GM18858 (cell line): Measurements from ENCODE around the gene ODR4.
A peak's percentile ranks its signal among the peaks of the same experiment; 100 is the strongest.
"Not testable (repeated sequence)": the region's sequence is repeated elsewhere in the genome, so short reads cannot be mapped to it uniquely, and the experiment has no call there.

Experiments
- ATAC-seq: cut with Tn5 transposase; IDR thresholded peaks from one replicate; pipeline ENCODE4 v1.9.1; 2021; ENCODE audit not compliant: unreplicated experiment

Gene ODR4

DNA sequence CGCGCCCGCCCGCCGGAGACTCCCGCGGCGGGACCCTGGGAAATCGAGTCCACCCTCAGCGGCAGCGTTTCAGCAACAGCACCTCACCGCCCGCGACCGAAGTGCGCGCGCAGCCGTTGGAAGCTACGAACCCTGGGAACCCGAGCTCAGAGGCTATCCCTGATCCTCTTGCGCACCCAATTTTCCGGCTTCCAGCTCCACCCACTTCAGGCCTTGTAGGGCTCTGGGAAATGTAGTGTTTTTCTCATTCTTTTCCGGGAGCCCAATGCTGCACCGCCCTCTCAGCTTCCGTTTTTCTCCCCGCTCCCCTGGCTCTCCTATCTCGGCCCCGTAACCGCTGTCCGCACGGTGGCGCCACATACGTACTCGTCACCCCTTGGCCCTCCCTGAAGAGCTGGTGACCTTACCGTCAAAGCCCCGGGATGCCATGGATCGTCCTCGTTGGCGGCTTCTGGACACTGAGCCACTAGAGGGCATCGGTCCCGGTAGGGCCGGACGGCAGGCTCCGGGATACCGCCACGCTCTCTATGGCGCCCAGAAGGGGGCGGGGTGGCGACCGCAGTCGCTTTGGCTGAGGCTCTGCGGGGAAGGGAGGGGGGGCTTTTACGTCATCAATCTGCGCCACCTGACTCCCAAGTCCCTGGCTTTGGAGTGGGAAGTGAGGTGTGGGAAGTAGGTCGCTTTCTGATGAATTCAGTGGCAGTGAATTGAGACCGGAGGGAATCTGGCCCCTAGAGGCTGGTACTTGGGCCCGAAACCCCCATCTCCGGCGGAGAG is at the start of gene ODR4, which contains the start of gene TPR:
Gene ODR4 (plus strand): TSS at position 687 of the 777 bp plus-strand sequence. CDS start 3,948 bp downstream, outside the sequence.
Gene TPR (minus strand): TSS at position 102 of the 777 bp plus-strand sequence. CDS start 225 bp downstream, outside the sequence.
- ATAC-seq, result peak; percentile 81

DNA sequence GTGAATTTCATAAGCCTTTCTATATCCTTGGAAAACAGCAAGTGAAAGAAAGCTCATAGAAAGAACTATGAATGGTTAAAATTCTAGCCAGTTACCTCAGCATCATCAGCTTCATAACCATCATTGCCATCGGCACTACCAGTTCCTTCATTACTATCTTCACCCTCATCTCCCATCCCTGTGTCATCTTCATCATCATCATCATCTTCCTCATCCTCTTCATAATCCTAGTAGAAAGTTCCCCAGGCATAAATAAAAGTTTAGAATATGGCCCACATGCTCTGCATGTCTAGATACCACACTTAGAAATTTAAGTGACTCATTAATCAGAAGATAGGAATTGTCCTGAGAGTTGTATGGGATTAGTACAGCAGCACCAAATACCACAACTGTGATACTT is 49.6 kb upstream of the ODR4 start:
- no peak for ATAC-seq

DNA sequence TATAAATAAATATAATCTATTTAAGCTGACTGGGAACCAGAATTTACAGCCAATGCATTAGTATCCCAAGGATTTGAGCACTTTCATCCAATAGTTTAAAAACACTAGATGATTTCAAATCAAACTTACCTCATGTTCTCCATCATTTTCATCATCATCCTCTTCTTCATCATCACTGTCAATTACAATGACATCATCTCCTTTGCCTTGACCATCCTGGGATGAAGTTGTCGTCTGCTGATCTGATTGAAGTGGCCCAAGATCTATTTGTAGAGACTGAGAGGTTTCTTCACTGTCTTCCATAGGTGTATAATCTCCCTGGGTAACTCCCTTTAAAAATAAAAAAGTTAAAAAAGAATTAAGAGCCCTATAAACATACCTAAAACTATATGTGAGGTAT is 48.3 kb upstream of the ODR4 start:
- ATAC-seq, result no peak

DNA sequence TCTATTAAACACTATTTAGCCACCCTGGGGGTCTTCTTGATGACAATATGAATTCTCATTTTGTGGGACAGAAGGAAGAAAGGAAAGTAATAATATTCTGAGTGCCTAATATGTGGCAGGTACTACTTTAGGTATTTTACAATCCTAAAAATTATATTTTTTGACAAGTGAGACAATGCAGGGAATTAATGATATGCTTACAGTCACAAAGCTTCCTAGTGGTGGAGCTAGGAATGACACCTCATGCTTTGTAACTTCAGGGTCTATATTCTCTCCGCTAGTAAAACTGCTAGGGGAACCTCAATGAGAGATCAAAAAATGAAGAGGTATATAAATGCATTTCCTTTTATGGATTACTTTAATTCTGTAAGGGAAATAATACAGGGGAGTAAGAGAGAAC is 44.9 kb upstream of the ODR4 start:
- ATAC-seq, result no peak

DNA sequence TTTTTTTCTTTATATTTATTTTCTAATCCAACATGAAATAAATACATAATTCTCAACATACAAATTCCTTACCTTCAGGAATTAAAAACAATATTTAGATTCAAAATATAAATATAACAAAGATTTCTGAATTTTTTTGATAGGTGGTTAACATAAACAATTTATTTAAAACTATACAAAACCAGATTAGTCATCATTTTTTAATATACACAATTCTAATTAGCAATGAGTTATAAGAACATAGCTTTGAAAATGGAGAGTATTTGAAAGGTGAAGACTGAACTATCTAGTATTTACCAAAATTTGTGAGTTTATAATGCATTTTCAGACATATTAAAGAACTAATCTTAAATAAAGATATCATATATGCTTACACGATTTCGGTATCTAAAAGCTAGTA is 38.1 kb upstream of the ODR4 start:
- no peak for ATAC-seq

DNA sequence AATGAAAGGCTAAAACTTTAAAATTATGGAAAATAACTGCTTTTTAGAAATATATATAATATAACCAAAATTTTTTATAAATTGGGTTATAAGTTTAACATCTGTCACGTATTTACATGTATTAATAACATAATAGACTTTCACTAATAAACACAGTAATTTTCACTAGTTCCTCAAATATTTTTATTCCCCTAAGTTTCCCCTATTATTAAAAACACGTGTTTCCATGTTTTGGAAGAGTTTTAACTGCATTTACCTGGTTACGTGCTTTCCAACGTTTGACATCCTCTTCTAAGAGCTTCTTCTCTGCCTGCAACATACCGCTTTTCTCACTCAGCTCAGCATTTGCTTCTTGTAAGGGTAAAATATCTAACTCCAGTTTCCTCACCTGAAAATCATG is 34.9 kb upstream of the ODR4 start:
- no peak for ATAC-seq

DNA sequence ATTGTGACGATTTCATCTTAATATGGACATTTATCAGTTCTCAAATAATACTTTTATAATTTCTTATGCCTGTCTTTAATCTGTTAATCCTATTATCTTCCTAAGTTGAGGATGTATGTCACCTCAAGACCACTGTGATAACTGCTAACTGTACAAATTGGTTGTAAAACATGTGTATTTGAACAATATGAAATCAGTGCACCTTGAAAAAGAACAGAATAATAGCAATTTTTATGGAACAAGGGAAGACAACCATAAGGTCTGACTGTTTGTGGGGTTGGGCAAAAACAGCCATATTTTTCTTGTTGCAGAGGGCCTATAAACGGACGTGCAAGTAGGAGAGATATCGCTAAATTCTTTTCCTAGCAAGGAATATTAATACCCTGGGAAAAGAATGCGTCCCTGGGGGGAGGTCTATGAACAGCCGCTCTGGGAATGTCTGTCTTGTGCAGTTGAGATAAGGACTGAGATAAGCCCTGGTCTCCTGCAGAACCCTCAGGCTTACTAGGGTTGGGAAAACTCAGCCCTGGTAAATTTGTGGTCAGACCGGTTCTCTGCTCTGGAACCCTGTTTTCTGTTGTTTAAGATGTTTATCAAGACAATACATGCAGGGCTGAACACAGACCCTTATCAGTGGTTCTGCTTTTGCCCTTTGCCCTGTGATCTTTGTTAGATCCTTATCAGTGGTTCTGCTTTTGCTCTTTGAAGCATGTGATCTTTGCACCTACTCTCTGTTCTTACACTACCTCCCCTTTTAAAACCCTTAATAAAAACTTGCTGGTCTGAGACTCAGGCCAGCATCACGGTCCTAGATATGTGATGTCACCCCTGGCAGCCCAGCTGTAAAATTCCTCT is 27.6 kb upstream of the ODR4 start:
- ATAC-seq, result not testable (repeated sequence)

DNA sequence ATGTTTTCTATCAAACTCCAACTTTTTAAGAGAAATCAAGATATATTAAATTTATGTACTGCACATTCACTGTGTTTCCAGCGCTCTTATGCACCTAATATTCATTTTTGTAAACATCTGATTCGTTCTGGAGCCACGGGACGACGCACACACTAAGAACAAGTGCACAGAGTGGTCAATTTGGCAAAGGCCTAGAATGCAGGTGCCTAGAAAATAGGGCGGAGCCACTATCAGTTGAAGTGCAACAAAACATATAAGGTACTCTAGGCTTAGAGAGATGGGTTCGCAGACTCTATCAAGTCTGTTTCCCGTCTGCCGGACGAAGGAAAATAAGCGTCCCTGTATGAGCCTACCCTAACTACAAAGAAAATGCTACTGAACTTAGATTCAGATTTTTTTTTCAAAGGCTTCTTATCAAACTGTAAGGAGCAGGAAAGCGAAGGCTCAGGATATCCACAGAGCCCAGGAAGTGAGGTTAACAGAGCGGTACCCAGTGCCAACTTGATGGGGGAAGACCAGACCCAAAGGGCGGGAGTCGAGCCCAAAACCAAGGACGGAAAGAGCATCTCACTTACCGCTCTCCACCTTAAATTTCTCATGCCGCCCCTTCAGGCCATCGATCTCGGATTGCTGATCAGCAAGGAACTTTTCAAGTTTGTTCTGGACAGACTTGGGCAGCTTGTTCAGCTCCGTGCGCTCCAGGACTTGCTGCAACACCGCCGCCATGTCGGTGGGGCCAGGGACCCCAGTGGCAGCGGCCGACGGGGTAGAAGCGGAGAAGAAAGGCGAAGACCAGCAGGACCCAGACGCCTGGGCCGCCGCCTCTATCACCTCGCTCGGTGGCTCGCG is 1.1 kb upstream of the ODR4 start:
- ATAC-seq, result peak; percentile 40

DNA sequence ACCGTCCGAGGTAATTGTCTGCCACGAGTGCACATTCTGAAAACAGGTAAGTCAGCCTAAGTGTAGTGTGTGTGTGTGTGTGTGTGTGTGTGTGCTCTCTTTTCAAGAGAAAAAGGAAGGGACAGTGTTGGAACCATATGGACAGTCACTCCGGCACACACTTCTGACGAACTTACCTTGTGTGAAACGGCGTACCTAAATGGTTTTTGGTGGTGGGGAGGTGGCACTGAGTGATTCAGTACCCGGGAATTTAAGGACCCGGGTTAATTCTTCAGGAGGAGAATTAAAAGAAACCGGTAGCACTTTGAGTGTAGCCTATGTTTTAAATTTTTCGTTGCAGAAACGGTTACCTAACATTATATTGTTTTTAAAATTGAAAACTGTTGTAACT is 286 bp downstream of the ODR4 start:
- no peak for ATAC-seq

DNA sequence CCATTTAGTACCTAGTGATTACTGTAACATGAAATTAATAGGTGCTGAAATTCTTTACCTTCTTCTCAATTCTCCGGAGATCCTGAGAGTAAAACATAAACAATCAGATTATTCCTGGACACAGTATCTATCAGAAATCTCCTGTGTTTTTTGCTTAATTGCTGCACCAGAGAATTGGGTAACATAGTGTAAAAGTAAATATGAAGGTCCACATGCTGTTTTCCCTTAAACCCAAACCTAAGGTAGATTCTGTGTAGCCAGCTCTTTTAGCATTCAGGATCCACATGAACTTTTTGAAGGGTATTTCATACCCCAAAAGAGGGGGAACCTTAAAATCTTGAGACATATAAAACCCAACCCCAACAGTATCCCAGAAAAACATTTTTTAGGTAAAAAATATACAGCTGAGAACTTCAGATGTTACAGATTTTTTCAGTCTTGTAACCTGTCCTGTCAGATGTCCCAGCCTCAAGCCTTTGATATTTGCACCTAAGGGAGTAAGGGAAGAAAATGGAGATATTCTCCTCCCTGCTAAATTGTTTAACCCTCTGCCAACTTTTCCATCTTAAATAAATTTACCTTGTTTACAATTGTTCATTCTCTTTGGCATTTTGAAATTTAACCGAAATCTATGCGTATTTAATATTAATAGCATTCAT is 11.2 kb downstream of the ODR4 start:
- no peak for ATAC-seq

DNA sequence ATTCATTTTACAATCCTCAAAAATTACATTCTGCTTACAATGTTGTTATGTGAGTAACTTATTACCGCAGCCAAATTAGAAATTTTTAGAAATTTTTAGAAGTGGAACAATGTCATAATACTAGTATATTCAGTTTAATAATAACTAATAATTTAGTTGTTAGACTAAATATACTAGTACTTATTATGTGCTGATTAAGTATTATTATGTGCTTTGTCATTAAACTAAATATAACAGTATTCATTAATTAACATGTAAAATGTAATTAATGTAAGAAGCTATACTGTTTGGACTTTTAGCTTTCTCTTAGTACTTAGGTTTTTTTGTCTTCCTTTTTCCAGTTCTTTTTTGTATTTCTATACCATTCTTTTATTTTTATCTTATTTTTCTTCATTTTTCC is 15.3 kb downstream of the ODR4 start:
- no peak for ATAC-seq

DNA sequence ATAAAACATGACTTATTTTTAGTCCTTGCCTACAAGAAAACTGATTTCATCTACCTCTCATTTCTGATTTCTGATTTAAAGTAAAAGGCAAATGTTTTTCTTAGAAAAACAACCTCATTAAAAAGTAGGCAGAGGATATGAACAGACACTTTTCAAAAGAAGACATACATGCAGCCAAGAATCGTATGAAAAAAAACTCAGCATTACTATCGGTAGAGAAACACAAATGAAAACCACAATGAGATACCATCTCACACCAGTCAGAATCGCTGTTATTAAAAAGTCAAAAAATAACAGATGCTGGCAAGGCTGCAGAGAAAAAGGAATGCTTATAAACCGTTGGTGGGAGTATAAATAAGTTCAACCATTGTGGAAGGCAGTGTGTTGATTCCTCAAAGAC is 16.2 kb downstream of the ODR4 start:
- no peak for ATAC-seq

DNA sequence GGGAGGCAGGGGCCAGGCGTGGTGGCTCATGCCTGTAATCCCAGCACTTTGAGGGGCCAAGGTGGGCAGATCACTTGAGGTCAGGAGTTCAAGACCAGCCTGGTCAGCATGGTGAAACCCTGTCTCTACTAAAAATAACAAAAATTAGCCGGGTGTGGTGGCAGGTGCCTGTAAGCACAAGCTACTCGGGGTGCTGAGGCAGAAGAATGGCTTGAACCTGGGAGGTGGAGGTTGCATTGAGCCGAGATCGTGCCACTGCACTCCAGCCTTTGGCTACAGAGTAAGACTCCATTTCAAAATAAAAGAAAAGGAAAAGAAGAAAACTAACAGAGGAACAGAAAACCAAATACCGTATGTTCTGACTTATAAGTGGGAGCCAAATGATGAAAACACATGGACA is 17.1 kb downstream of the ODR4 start:
- ATAC-seq, result not testable (repeated sequence)

DNA sequence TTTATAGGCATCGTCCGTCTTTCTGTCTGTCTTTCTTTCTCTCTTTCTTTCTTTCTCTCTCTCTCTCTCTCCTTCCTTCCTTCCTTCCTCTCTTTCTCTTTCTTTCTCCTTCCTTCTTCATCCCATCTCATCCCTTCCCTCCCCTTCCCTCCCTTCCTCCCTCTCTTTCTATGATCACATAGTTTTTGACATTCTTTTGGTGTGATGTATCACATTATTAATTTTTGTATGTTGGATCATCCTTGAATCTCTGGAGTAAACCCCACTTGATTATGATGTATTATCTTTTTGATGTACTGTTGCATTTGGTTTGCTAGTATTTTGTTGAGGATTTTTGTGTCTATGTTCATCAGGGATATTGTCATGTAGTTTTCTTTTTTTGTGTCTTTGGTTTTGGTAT is 25.8 kb downstream of the ODR4 start:
- ATAC-seq, result not testable (repeated sequence)

DNA sequence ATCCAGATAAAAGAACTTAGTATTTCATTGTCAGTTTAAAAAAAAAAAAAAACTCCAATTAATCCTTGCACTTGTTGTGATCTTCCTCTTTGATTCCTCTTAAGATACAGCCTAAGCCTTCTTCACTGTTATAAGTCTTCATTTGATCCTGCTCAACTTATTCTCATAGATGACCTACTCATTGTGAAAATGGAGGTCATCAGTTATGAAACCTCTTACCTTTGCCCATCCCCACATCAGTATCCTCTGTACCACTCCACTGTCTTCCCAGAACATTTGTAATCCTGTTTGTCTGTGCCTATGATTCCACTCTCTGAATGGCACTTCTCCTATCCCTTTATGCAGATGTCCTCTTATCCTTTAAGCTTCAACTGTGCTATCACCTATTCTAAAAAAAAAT is 28.0 kb downstream of the ODR4 start:
- no peak for ATAC-seq

DNA sequence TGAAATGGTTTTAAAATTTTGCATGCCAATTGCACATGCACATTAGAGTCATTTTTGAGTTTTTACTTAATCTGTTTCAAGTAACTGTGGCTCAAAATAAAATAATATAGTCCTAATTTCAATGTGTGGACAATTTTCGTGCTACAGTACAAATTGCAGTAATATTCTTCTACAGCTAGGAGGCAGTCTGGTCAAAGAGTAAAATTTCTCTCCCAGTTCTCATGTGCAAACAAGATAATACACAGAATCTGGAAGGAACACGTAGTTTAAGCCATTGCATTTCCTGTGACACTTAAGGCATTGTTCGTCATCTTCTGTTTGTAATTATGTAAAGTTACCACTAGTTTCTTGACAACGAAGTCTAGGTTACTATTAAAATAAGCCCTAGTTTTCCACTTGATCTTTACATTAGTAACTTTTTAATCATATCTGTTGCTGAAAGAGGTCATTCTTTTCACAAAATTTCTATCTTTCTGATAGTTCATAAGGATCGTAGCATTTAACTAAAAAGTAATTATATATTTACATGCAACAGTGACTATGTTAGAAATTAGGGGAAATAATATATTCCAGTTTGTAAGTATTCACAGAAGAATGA is 28.9 kb downstream of the ODR4 start:
- ATAC-seq, result no peak

DNA sequence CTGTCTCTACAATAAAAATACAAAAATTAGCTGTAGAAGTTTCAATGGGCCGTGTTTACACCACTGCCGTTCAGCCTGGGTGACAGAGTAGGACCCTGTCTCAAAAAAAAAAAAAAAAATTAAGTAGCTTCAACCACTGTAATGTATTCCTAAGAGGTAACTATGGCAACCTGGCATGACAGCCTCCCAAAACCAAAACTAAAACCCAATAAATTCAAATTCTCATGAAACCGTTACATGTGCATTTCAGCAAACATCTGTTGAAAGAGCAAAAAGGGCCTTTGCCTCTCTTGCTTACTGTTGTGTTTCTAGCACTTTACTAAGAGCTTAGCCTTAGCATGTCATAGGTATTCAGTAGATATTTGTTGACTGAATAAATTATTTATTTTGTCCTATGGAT is 33.5 kb downstream of the ODR4 start:
- peak; percentile 77 for ATAC-seq

DNA sequence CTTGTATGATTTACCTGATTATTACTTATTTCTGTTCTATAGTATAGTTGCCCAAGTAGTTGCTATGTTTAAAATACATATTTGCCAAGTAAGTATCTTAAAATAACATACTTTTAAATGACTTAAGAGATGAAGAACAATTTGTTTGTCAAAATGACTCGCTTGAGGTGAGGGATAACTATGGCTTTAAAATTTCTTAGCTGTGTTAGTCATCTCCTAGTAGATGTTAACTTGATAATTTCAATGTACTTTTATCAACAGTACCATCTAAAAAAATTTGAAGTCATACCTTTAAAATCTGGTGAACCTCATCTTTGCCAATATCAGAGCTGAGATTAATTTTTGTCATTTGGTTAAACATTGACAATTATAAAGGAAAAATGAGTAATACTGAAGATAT is 37.7 kb downstream of the ODR4 start:
- ATAC-seq, result no peak

DNA sequence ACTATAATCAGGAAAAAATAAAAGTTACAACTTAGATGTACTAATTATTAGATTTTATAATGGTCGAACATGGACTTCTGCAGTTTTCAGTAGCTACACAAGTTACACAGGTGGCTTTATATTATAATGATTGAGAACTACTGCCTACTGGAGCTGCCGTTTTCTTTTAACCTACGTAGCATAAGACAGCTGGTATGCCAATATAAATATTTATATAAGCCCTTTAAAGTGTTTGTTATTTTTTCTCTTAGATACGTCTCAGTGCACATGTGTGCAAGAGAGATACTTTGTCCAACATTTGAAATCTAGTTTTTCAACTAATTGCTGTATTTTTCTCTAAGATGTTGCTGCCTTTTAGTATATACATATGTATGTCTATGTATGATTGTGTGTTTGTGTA is 42.9 kb downstream of the ODR4 start:
- no peak for ATAC-seq

DNA sequence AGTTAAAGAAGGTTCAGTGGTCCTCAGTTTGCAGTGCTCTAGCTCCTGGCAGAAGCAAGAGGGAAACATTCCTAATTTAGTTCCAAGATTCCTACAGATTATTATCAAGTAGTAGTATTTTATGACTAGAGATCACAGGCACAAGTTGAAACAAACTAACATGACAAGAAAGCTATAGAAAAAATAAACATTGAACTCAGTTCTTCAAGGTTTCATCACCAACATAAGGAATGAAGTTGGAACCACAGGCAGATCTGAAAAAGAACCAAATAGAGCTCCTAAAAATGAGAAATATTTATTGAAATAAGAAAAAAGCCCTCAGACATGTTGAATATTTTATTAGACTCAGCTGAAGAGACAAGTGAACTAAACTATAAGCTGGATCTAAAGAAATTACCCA is 44.7 kb downstream of the ODR4 start:
- no peak for ATAC-seq
